ENCODE measurements around the gene MEIOSIN.

- TF ChIP-seq POLR2A (IDR thresholded peaks at IDR 0.05) (no peak), EP300 (IDR thresholded peaks at IDR 0.05) (no peak)
- TF ChIP-seq, protein P1, sequence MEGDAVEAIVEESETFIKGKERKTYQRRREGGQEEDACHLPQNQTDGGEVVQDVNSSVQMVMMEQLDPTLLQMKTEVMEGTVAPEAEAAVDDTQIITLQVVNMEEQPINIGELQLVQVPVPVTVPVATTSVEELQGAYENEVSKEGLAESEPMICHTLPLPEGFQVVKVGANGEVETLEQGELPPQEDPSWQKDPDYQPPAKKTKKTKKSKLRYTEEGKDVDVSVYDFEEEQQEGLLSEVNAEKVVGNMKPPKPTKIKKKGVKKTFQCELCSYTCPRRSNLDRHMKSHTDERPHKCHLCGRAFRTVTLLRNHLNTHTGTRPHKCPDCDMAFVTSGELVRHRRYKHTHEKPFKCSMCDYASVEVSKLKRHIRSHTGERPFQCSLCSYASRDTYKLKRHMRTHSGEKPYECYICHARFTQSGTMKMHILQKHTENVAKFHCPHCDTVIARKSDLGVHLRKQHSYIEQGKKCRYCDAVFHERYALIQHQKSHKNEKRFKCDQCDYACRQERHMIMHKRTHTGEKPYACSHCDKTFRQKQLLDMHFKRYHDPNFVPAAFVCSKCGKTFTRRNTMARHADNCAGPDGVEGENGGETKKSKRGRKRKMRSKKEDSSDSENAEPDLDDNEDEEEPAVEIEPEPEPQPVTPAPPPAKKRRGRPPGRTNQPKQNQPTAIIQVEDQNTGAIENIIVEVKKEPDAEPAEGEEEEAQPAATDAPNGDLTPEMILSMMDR (IDR thresholded peaks at IDR 0.05): no peak
Observed at GRCh38 chr19:45715139-45715538, 18.1 kb upstream of the MEIOSIN start.

Data from tibial nerve (tissue), 4 donors.